A549 (cell line): ENCODE results near the gene ARHGEF10L. TPM values are rescaled to one million over a fixed set of nuclear protein-coding genes. Genes with fewer than 3 reads are reported as not detected.
"Not testable (repeated sequence)": the region's sequence is repeated elsewhere in the genome, so short reads cannot be mapped to it uniquely, and the experiment has no call there.

Experiments used
- ATAC-seq, 2 experiments: fragments of 200-7000 bp in 1 of 2; fragments of >200 bp in 1 of 2; cut with Nextera tagmentation in 1 of 2; cut with Tn5 transposase in 1 of 2; 3 replicates each; pipeline versions ENCODE4 v1.8.0 to v1.9.1; 2018 to 2020; ENCODE audit warnings: mild to moderate bottlenecking in 1 of 2, moderate library complexity in 1 of 2
- CTCF ChIA-PET: fragments of 300-600 bp; sonication (Branson Sonifier 250); formaldehyde crosslinking; extraction: SDS; loops from one replicate; lab custom pipeline; 2021; ENCODE audit warnings: antibody characterized with exemption, inconsistent platforms; lab: Yijun Ruan, JAX
- POLR2A ChIA-PET: fragments of 350-600 bp; formaldehyde crosslinking; extraction: SDS; loops from one replicate; lab custom pipeline; 2021; ENCODE audit warnings: antibody characterized with exemption, inconsistent platforms; lab: Yijun Ruan, JAX
- DNase-seq, 2 experiments: peaks; one replicate each; pipeline versions ENCODE4 v3.0.0 to v3.0.0-alpha.2; 2011 to 2016; ENCODE audit warnings: low read depth in 1 of 2, low spot score in 1 of 2
- FAIRE-seq: peaks from 2 replicates; lab custom pipeline; 2011; peaks lifted over from hg19 to GRCh38; lab: Jason Lieb, UNC
- H3K27ac ChIP-seq, 2 experiments: fragments of >200 bp; sonication (Bioruptor Twin); formaldehyde crosslinking; 3 replicates each; pipeline ENCODE4 v1.5.1; 2016 to 2017
- H3K4me1 ChIP-seq: fragments of >200 bp; sonication (Bioruptor Twin); formaldehyde crosslinking; 3 replicates; pipeline ENCODE4 v1.6.1; 2016
- H3K4me2 ChIP-seq: fragments of >200 bp; sonication (Bioruptor Twin); formaldehyde crosslinking; 3 replicates; pipeline ENCODE4 v1.6.1; 2016
- H3K4me3 ChIP-seq: fragments of >200 bp; sonication (Bioruptor Twin); formaldehyde crosslinking; 3 replicates; pipeline ENCODE4 v1.5.1; 2016
- H3K9me3 ChIP-seq: fragments of >200 bp; sonication (Bioruptor Twin); formaldehyde crosslinking; 3 replicates; pipeline ENCODE4 v1.6.1; 2016
- CBX8 ChIP-seq: fragments of 200-600 bp; sonication (generic); IDR thresholded peaks from 2 replicates; pipeline ENCODE4 v1.6.1; 2016
- CHD2 ChIP-seq: fragments of 150-350 bp; IDR thresholded peaks from 2 replicates; pipeline ENCODE4 v1.6.1; 2014; ENCODE audit warnings: low read length; ENCODE audit not compliant: partially characterized antibody
- CTCF ChIP-seq: fragments of >200 bp; sonication (Bioruptor Twin); formaldehyde crosslinking; IDR thresholded peaks from 3 replicates; pipeline ENCODE4 v1.5.1; 2016
- EP300 ChIP-seq, 2 experiments: fragments of >200 bp; sonication (Bioruptor Twin); formaldehyde crosslinking; IDR thresholded peaks; 2 replicates in 1 of 2; 3 replicates in 1 of 2; pipeline ENCODE4 v1.6.1; 2016 to 2017
- FOXS1 ChIP-seq: fragments of 250-450 bp; sonication (Bioruptor Pico); IDR thresholded peaks from 2 replicates; pipeline ENCODE4 v1.5.0; 2020; ENCODE audit warnings: mild to moderate bottlenecking, moderate library complexity
- HDAC2 ChIP-seq: fragments of 200-600 bp; sonication (generic); IDR thresholded peaks from 2 replicates; pipeline ENCODE4 v1.6.1; 2016
- HMGXB4 ChIP-seq: fragments of 250-450 bp; sonication (Bioruptor Pico); IDR thresholded peaks from 2 replicates; pipeline ENCODE4 v1.5.0; 2021; ENCODE audit warnings: mild to moderate bottlenecking, moderate library complexity, borderline replicate concordance
- HOXA7 ChIP-seq: fragments of 250-450 bp; sonication (Bioruptor Pico); IDR thresholded peaks from 2 replicates; pipeline ENCODE4 v1.5.0; 2020; ENCODE audit warnings: mild to moderate bottlenecking, moderate library complexity
- HOXB13 ChIP-seq: fragments of 250-450 bp; sonication (Bioruptor Pico); IDR thresholded peaks from 2 replicates; pipeline ENCODE4 v1.5.0; 2020; ENCODE audit warnings: low read depth, mild to moderate bottlenecking, moderate library complexity
- HOXB5 ChIP-seq: fragments of 250-450 bp; sonication (Bioruptor Pico); IDR thresholded peaks from 2 replicates; pipeline ENCODE4 v1.5.0; 2020; ENCODE audit warnings: mild to moderate bottlenecking, moderate library complexity
- JUNB ChIP-seq: fragments of >200 bp; sonication (Bioruptor Twin); formaldehyde crosslinking; IDR thresholded peaks from 2 replicates; pipeline ENCODE4 v1.6.1; 2016
- MAFK ChIP-seq: fragments of 450-650 bp; IDR thresholded peaks from 2 replicates; pipeline ENCODE4 v1.6.1; 2014; ENCODE audit not compliant: partially characterized antibody
- NFE2L2 ChIP-seq: fragments of 150-350 bp; conservative IDR thresholded peaks from 2 replicates; pipeline ENCODE4 v1.6.1; 2014; ENCODE audit warnings: low read length
- NR3C1 ChIP-seq: fragments of >200 bp; sonication (Bioruptor Twin); formaldehyde crosslinking; IDR thresholded peaks from 3 replicates; pipeline ENCODE4 v1.6.1; 2017
- PBX3 ChIP-seq: IDR thresholded peaks from 2 replicates; pipeline ENCODE4 v1.6.1; 2012
- PHF8 ChIP-seq: fragments of 200-600 bp; sonication (generic); IDR thresholded peaks from 2 replicates; pipeline ENCODE4 v1.6.1; 2016; ENCODE audit warnings: low read depth, mild to moderate bottlenecking, antibody characterized with exemption, moderate library complexity, borderline replicate concordance
- RARB ChIP-seq: fragments of 250-450 bp; sonication (Bioruptor Pico); IDR thresholded peaks from 2 replicates; pipeline ENCODE4 v1.8.0; 2021; ENCODE audit warnings: mild to moderate bottlenecking, moderate library complexity
- SMC3 ChIP-seq: fragments of >200 bp; sonication (Bioruptor Twin); formaldehyde crosslinking; IDR thresholded peaks from 3 replicates; pipeline ENCODE4 v1.6.1; 2018; ENCODE audit warnings: inconsistent platforms
- SREBF2 ChIP-seq: fragments of 450-650 bp; IDR thresholded peaks from 2 replicates; pipeline ENCODE4 v1.6.1; 2014; ENCODE audit warnings: mild to moderate bottlenecking, moderate library complexity
- TFCP2L1 ChIP-seq: fragments of 250-450 bp; sonication (Bioruptor Pico); IDR thresholded peaks from 2 replicates; pipeline ENCODE4 v1.5.0; 2021; ENCODE audit warnings: mild to moderate bottlenecking
- ZC3H11A ChIP-seq: fragments of 450-650 bp; IDR thresholded peaks from 2 replicates; pipeline ENCODE4 v1.6.1; 2014; ENCODE audit warnings: antibody characterized with exemption, mild to moderate bottlenecking
- WGBS: methylation state at CpG from one replicate; pipeline ENCODE4 v1.1.6; 2017; ENCODE audit errors: missing lambda C conversion rate; 5-methylcytosine and 5-hydroxymethylcytosine counted together
- polyA plus RNA-seq, 4 experiments: library from polyadenylated mRNA; depleted of rRNA in 3 of 4; stranded (reverse); fragments of >200 nt; fragmentation: RNase III in 1 of 4; extraction: RNeasy Plus Mini Kit Qiagen cat#74134 plus additional on column Dnase treatment in 1 of 4; gene quantifications; 2 replicates in 3 of 4; 3 replicates in 1 of 4; pipeline ENCODE4 v1.2.3, GENCODE V29; 2011 to 2017
- TF ChIP-seq, protein P1 (sequence below): fragments of 450-650 bp; IDR thresholded peaks from 2 replicates; pipeline ENCODE4 v1.6.1; 2014; ENCODE audit warnings: antibody characterized with exemption
- TF ChIP-seq, protein P2 (sequence below): fragments of 250-450 bp; sonication (Bioruptor Pico); IDR thresholded peaks from 2 replicates; pipeline ENCODE4 v1.5.0; 2020; ENCODE audit warnings: low read depth, mild to moderate bottlenecking, moderate library complexity
- TF ChIP-seq, protein P3 (sequence below): fragments of >200 bp; sonication (Bioruptor Twin); formaldehyde crosslinking; IDR thresholded peaks from 3 replicates; pipeline ENCODE4 v1.6.1; 2016

Gene ARHGEF10L
- polyA plus RNA-seq, 2 of the 4 experiments (the other 2 are of a cell fraction), result 3.5 to 5.2 TPM

DNA sequence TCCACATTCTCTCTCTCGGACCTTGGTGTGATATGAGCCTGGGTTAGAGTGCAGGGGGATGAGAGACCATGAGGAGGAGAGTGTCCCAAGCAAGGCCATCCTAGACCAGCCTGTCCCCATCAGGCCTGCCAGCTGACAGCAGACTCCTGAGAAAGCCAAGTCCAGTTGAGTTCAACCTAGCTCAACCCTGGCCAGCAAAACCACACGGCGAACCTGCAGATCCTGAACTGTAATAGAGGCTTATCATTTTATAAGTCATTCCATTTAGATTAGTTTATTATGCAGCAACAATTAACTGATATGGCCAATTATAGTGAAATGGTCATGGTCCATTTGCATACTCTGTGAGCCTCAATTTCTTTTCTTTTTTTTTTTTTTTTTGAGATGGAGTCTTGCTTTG is 36.4 kb upstream of the ARHGEF10L start:
- H3K4me1 ChIP-seq, result peaks cover 14% of the 10 kb centered on the region; the same call in 2 of the 3 replicates
- TF ChIP-seq SMC3 (no peak), PBX3 (no peak), ZC3H11A (no peak), SREBF2 (no peak), CTCF (no peak), NR3C1 (no peak), PHF8 (no peak), TFCP2L1 (CRISPR knock-in tag) (no peak), HOXB13 (CRISPR knock-in tag) (no peak)
- TF ChIP-seq, protein P1, sequence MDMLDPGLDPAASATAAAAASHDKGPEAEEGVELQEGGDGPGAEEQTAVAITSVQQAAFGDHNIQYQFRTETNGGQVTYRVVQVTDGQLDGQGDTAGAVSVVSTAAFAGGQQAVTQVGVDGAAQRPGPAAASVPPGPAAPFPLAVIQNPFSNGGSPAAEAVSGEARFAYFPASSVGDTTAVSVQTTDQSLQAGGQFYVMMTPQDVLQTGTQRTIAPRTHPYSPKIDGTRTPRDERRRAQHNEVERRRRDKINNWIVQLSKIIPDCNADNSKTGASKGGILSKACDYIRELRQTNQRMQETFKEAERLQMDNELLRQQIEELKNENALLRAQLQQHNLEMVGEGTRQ, result no peak
- POLR2A ChIA-PET, result no interaction called here
- H3K27ac ChIP-seq, result no peak overlapping the region
- ATAC-seq (no peak), FAIRE-seq (no peak), DNase-seq (no peak)
- CTCF ChIA-PET, result interaction anchor here (0.6 to 6.7 kb wide), 31 partner anchors 8 to 1608 kb away, joined by 3 to 129 read pairs (median 6); no protein-coding TSS in a partner anchor
- 92% methylated on average over 3 of the region's 3 CpGs for WGBS
- H3K4me3 ChIP-seq, result no peak overlapping the region
- no peak overlapping the region for H3K4me2 ChIP-seq
- H3K9me3 ChIP-seq, result no peaks in the 10 kb centered on the region

DNA sequence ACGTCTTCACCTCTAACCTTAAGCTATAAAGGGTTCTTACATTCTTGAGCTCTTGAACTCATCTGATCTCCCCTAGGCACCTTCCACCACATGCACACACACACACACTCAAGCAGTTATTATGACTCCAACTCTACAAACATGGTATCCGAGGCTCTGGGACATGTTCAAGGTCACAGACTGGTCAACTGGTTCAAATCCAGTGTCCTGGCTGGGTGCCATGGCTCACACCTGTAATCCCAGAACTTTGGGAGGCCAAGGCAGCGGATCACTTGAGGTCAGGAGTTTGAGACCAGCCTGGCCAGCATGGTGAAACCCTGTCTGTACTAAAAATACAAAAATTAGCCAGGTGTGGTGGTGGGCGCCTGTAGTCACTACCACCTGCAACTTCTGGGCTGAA is 32.3 kb upstream of the ARHGEF10L start:
- H3K27ac ChIP-seq, POLR2A ChIA-PET, DNase-seq, H3K9me3 ChIP-seq, H3K4me3 ChIP-seq, ATAC-seq, H3K4me1 ChIP-seq, H3K4me2 ChIP-seq, FAIRE-seq: not testable (repeated sequence)
- CTCF ChIA-PET, result interaction anchor here (0.7 to 6.7 kb wide), 5 partner anchors 13 to 1075 kb away, joined by 3 to 129 read pairs (median 4); no protein-coding TSS in a partner anchor
- WGBS, result 69% methylated on average over 4 of the region's 4 CpGs

GRCh38 chr1:17507915-17508314 is 31.6 kb upstream of the ARHGEF10L start:
- ATAC-seq, result peak; percentile 76 to 88; a peak in 4 of 6 replicates
- 67% methylated on average over 6 of the region's 6 CpGs for WGBS
- peak in 1 of 2 experiments; percentile 52 for DNase-seq
- ChIA-PET CTCF (interaction anchor here (0.7 to 3.1 kb wide), 3 partner anchors 14 to 99 kb away, joined by 3 to 18 read pairs (median 3); no protein-coding TSS in a partner anchor), POLR2A (no interaction called here)
- no peak for FAIRE-seq
- no peak overlapping the region for H3K4me3 ChIP-seq
- no peaks in the 10 kb centered on the region for H3K4me1 ChIP-seq
- H3K9me3 ChIP-seq, result no peaks in the 10 kb centered on the region
- H3K4me2 ChIP-seq, result no peak overlapping the region
- no peak overlapping the region for H3K27ac ChIP-seq
- TF ChIP-seq HOXB5, result no peak
- TF ChIP-seq EP300 (IDR thresholded peaks at IDR 0.05), result no peak
- TF ChIP-seq, protein P2, sequence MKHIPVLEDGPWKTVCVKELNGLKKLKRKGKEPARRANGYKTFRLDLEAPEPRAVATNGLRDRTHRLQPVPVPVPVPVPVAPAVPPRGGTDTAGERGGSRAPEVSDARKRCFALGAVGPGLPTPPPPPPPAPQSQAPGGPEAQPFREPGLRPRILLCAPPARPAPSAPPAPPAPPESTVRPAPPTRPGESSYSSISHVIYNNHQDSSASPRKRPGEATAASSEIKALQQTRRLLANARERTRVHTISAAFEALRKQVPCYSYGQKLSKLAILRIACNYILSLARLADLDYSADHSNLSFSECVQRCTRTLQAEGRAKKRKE (CRISPR knock-in tag), result no peak
- TF ChIP-seq FOXS1 (CRISPR knock-in tag), result no peak
- no peak for TF ChIP-seq CBX8
- no peak for TF ChIP-seq HDAC2
- TF ChIP-seq, protein P3, sequence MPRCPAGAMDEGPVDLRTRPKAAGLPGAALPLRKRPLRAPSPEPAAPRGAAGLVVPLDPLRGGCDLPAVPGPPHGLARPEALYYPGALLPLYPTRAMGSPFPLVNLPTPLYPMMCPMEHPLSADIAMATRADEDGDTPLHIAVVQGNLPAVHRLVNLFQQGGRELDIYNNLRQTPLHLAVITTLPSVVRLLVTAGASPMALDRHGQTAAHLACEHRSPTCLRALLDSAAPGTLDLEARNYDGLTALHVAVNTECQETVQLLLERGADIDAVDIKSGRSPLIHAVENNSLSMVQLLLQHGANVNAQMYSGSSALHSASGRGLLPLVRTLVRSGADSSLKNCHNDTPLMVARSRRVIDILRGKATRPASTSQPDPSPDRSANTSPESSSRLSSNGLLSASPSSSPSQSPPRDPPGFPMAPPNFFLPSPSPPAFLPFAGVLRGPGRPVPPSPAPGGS, result no peak
- TF ChIP-seq CTCF, result no peak
- TF ChIP-seq NFE2L2, result no peak
- TF ChIP-seq TFCP2L1 (CRISPR knock-in tag), result no peak
- no peak for TF ChIP-seq RARB
- no peak for TF ChIP-seq HOXB13 (CRISPR knock-in tag)
- TF ChIP-seq CHD2, result no peak
- no peak for TF ChIP-seq MAFK
- TF ChIP-seq HOXA7 (CRISPR knock-in tag), result no peak
- TF ChIP-seq HMGXB4 (CRISPR knock-in tag), result no peak
- TF ChIP-seq JUNB, result no peak
